DMS153 treated with DMSO at 0.1 percent for 48 hours (cell line): ENCODE data around the gene FER.
"Not testable (repeated sequence)": the region's sequence is repeated elsewhere in the genome, so short reads cannot be mapped to it uniquely, and the experiment has no call there.

Source experiments
- DNase-seq: peaks from one replicate; lab custom pipeline; 2025; ENCODE audit not compliant: unreplicated experiment; lab: John Stamatoyannopoulos, UW

Gene FER

DNA sequence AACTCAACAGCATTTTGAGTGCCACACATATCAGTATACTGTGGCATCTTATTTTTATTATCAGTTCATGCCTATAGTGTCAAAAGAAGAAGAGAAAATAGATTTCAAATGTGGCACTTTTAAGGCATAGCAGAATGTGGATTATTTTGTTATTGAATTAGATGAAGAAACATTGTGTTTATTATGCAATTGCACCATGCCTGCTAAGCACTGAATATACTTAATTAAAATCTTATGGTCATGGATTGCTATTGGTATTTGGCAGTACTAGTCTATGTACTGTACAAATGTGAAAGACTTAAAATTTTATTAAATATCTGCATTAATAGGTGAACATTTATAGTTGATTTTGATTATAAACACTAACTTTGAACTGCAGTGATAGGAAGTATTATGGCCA, 128.8 kb downstream of the FER start:
- no peak for DNase-seq

- DNase-seq = no peak
Measured at GRCh38 chr5:108878756-108879155, 131.1 kb downstream of the FER start.

GRCh38 chr5:108881133-108881532, 133.4 kb downstream of the FER start:
- DNase-seq = no peak

- DNase-seq = no peak
Measured at GRCh38 chr5:108884736-108885135, 137.0 kb downstream of the FER start.

- DNase-seq = no peak
Measured at GRCh38 chr5:108898257-108898656, 150.6 kb downstream of the FER start.

GRCh38 chr5:108898707-108899106, 151.0 kb downstream of the FER start:
- DNase-seq = no peak

- DNase-seq = not testable (repeated sequence)
Measured at GRCh38 chr5:108899244-108899643, 151.5 kb downstream of the FER start.

- no peak for DNase-seq
Measured at GRCh38 chr5:108900668-108901067, 153.0 kb downstream of the FER start.

- DNase-seq = no peak
Measured at GRCh38 chr5:108905805-108906204, 158.1 kb downstream of the FER start.

DNA sequence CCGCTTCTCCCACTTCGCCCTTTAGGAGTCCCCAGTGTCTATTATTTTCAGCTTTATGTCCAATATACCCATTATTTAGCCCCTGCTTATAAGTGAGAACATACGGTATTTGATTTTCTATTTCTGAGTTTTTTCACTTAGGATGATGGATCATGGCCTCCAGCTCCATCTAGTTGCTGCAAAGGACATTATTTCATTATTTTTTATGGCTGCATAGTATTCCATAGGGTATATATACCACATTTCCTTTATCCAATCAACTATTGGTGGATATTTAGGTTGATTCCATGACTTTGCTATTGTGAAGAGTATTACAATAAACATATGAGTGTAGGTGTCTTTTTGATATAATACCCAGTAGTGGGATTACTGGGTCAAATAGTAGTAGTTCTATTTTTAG, 162.9 kb downstream of the FER start:
- no peak for DNase-seq

DNA sequence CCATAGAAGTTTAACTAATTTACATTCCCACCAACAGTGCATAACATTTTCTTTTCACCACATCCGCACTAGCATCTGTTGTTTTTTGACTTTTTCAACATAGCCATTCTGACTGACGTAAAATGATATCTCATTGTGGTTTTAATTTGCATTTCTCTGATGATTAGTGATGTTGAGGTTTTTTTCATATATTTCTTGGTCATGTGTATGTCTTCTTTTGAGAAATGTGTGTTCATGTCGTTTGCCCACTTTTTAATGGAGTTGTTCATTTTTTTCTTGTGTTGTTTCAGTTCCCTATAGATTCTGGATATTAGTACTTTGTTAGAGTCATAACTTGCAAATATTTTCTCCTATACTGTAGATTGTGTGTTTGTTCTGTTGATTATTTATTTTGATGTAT, 163.4 kb downstream of the FER start:
- DNase-seq = no peak

GRCh38 chr5:108917596-108917995, 169.9 kb downstream of the FER start:
- no peak for DNase-seq

DNA sequence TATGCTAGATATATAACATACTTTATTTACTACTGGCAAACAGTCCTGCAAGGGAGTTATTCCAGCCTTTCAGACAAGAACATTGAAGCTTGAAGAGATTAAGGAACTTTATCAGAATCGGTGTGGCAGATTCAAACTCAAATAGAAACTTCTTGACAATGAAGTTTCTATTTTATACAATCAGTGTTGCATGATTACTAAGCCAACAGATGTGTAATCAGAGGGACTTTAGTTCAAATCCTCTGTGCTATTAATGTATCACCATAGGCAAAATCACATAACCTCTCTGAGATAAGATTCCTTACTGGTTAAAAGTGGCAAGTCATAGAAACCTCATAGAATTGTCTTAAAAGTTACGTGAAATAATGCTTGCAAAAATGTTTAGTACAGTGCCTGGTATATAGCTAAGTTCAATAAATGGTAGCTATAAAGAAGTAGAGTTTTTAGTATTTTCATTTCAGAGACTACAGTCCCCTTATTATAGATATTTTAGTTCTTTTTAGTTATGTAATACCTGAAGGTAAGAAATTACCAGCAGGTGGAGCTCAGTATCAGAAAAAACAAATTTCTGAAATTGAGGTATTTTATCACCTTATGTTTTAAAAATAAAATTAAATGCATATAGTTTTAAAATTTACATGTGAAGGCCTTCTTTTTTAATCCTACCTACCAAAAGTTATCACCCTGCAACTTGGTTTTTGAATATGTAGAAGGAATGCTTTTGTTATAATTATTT, 172.1 kb downstream of the FER start:
- no peak for DNase-seq

GRCh38 chr5:108924457-108924961, 176.8 kb downstream of the FER start:
- no peak for DNase-seq

DNA sequence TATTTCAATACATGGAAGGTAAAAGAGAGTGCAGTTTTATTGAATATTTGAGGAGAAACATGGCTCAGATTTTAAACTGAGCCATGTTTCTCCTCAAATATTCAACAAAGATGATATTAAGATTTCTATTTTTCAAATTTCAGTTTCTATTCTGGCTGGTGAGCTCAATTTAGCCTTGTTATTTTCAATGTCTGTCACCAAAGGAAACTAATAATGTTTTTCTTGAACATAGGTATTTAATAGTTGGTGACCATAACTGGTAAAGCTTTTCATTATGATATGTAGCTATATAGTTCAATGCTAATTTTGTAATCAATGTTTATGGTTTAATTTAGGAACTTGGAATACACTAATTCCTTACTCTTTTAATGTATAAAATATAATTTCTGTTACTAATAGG, 177.4 kb downstream of the FER start:
- no peak for DNase-seq

- DNase-seq = no peak
Measured at GRCh38 chr5:108930107-108930506, 182.4 kb downstream of the FER start.

DNA sequence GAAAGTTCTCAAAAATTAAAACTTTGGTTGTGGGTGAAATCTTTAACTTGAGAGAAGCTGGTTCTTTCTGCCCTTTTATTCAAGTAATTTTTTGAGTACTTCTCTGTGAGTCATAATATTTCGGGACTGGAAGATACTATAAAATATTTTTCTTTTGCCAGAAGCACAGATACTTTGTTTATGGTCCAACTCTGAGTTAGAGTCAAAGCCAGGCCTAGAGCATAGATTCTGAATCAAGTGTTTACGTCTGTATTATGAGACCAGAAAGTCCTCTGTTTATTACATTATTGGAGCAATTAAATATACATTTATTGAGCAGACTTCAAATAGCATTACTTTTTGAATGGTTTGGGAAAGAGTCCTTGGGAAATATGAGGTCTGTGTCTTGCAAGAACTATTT, 187.9 kb downstream of the FER start:
- no peak for DNase-seq

- no peak for DNase-seq
Measured at GRCh38 chr5:108937221-108937620, 189.5 kb downstream of the FER start.

GRCh38 chr5:108940506-108940905, 192.8 kb downstream of the FER start:
- DNase-seq = no peak

DNA sequence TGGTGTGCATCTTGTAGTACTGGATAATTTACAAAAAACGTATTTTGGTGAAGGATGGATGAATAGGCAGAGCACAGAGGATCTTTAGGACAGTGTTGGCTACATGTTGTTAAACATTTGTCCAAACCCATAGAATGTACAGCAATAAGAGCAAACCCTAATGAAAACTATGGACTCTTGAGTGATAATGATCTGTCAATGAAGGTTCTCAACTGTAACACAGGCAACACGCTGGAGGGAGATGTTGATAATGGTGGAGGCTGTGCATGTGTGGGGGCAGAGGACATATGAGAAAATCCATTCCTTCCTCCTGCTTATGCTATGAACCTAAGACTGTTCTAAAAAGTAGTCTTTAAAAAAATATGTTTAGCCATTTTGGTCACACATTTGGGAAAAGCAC, 194.0 kb downstream of the FER start:
- no peak for DNase-seq

DNA sequence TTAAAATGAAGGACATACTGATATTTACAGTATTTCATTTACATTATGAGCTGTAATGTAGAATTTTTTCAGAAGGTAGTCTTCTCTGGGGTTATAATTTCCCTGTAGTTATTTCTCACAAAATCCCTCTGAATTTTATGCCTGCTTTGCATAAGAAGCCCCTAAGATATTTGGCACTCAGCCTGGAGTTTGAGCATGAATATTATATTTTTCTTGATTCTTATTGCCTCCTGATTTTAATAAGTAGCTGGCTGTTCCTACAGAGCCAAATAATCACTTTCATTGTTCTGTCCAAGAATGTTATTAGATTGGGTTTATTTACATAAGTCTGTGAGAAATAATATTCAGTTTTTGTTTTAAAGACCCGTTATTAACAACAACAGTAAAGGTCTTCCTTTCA, 195.0 kb downstream of the FER start:
- no peak for DNase-seq

DNA sequence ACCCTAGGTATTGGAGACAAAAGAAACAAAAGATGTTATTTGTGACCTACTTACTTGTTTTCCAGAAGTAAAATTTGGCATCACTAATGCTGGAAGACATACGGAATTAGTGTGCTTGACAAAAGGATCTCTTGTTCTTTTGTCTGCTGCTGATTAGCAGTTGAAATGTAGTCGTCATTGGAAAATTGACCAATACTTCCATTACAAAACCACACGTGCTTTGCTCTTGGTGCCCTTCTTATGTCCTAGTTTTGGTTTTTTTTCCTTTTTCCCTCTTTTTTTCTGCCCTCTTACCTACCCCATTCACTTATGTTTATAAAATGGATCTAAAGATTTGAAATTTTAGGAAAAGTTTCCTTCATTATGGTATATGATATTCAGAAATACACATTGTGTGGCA, 197.4 kb downstream of the FER start:
- no peak for DNase-seq

DNA sequence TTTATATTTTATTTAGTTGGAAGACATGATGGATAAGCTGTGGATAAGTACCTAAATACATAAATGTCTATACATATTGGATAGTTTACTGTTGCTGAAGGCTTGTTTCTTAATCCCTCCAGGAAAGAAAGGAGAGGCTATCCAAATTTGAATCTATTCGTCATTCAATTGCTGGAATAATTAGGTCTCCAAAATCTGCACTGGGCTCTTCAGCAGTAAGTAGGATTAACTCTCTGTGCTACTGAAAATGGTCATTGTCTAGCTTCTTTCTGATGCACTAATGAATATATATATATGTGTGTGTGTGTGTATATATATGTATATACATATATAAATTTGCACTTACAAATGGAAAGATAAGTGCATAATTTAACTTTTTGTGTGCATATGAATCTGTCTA, 198.3 kb downstream of the FER start:
- DNase-seq = no peak
